HFFc6 (cell line): ENCODE measurements around the gene TIGD2. TPM values are rescaled to one million over a fixed set of nuclear protein-coding genes. Genes with fewer than 3 reads are reported as not detected.

Source experiments
- DNase-seq: peaks from one replicate; pipeline ENCODE4 v3.0.0-alpha.2; 2018
- H3K27ac Mint-ChIP-seq: 2 replicates; pipeline ENCODE4 v1.8.0; 2020; ENCODE audit warnings: mild to moderate bottlenecking, mixed read lengths
- H3K27me3 Mint-ChIP-seq: 2 replicates; pipeline ENCODE4 v1.8.0; 2021; ENCODE audit warnings: mild to moderate bottlenecking, moderate library complexity, mixed read lengths; ENCODE audit not compliant: insufficient read depth
- H3K36me3 Mint-ChIP-seq: 2 replicates; pipeline ENCODE4 v1.8.0; 2021; ENCODE audit warnings: low read depth, mixed read lengths
- H3K4me1 Mint-ChIP-seq: 2 replicates; pipeline ENCODE4 v1.8.0; 2020; ENCODE audit warnings: low read depth, mixed read lengths
- H3K4me3 Mint-ChIP-seq: 2 replicates; pipeline ENCODE4 v1.8.0; 2020; ENCODE audit warnings: mild to moderate bottlenecking, moderate library complexity, mixed read lengths
- H3K9me3 Mint-ChIP-seq: 2 replicates; pipeline ENCODE4 v1.8.0; 2020; ENCODE audit warnings: mild to moderate bottlenecking, mixed read lengths
- CTCF ChIP-seq: fragments of 200-600 bp; sonication (generic); IDR thresholded peaks from 2 replicates; pipeline ENCODE4 v1.5.0; 2021; ENCODE audit warnings: antibody characterized with exemption, mild to moderate bottlenecking
- total RNA-seq, 6 experiments: library from RNA; stranded (reverse); fragmentation: NEBNext Ultra II Directional; extraction: Animal tissue kit (Norgen Biotek cat#: 25700); gene quantifications; 2 replicates in 1 of 6; 3 replicates in 5 of 6; pipeline ENCODE4 v1.2.3, GENCODE V29; 2021

The TIGD2 gene
- total RNA-seq, 6 experiments from 2014 or later, result 8.7 to 12.1 (median 10.5) TPM

- no peak overlapping the region for H3K4me3 Mint-ChIP-seq
- H3K27ac Mint-ChIP-seq, result no peak overlapping the region
- H3K9me3 Mint-ChIP-seq, result no peaks in the 10 kb centered on the region
- peaks cover 21% of the 10 kb centered on the region for H3K27me3 Mint-ChIP-seq
- no peaks in the 10 kb centered on the region for H3K4me1 Mint-ChIP-seq
- no peaks in the 10 kb centered on the region for H3K36me3 Mint-ChIP-seq
- no peak for TF ChIP-seq CTCF
- DNase-seq, result no peak
Measured at GRCh38 chr4:89100853-89101252, 10.5 kb upstream of the TIGD2 start.

GRCh38 chr4:89101256-89102161 lies 9.8 kb upstream of the TIGD2 start:
- Mint-ChIP-seq H3K36me3 (no peaks in the 10 kb centered on the region), H3K27ac (no peak overlapping the region), H3K9me3 (no peaks in the 10 kb centered on the region), H3K27me3 (peaks cover 23% of the 10 kb centered on the region), H3K4me3 (no peak overlapping the region), H3K4me1 (no peaks in the 10 kb centered on the region)
- no peak for TF ChIP-seq CTCF
- no peak for DNase-seq

- TF ChIP-seq CTCF, result no peak
- H3K27me3 Mint-ChIP-seq, result peaks cover 34% of the 10 kb centered on the region
- no peaks in the 10 kb centered on the region for H3K9me3 Mint-ChIP-seq
- no peak for DNase-seq
- H3K4me3 Mint-ChIP-seq, result no peak overlapping the region
- H3K36me3 Mint-ChIP-seq, result 0 out of 2 replicates have a peak, but pooled peaks cover 4% of the 10 kb centered on the region
- no peak overlapping the region for H3K27ac Mint-ChIP-seq
- peaks cover 11% of the 10 kb centered on the region for H3K4me1 Mint-ChIP-seq
Measured at GRCh38 chr4:89105726-89106125, 5.6 kb upstream of the TIGD2 start.

- Mint-ChIP-seq H3K4me3 (no peak overlapping the region), H3K36me3 (peaks cover 12% of the 10 kb centered on the region), H3K27me3 (peaks cover 33% of the 10 kb centered on the region), H3K9me3 (no peaks in the 10 kb centered on the region), H3K27ac (no peak overlapping the region), H3K4me1 (peaks cover 22% of the 10 kb centered on the region)
- DNase-seq, result no peak
- no peak for TF ChIP-seq CTCF
Measured at GRCh38 chr4:89108091-89108490, 3.2 kb upstream of the TIGD2 start.

GRCh38 chr4:89109841-89110540 lies 1.3 kb upstream of the TIGD2 start:
- Mint-ChIP-seq H3K27ac (no peak overlapping the region), H3K4me3 (peak overlapping the region; percentile 85), H3K27me3 (peaks cover 23% of the 10 kb centered on the region), H3K4me1 (peaks cover 27% of the 10 kb centered on the region), H3K9me3 (no peaks in the 10 kb centered on the region), H3K36me3 (peaks cover 22% of the 10 kb centered on the region)
- no peak for DNase-seq
- TF ChIP-seq CTCF, result no peak
